Stimulated activated effector memory CD8-positive, alpha-beta T cell treated with anti-CD3 and anti-CD28 coated beads, Interleukin-12 subunit alpha, Interleukin-12 subunit beta, amount 100 ng/mL, for 72 hours (primary cell): ENCODE measurements around the gene ITPRIPL1.

Source experiments
- ATAC-seq: fragments of 150-1000 bp; cut with Tn5 transposase; 2 replicates; pipeline ENCODE4 v1.10.0; 2021
- DNase-seq, 2 donors: peaks; one replicate each; pipeline ENCODE4 v3.0.0; 2021 to 2022; ENCODE audit warnings: low spot score in 2 of 2
- H3K27ac Mint-ChIP-seq: one replicate; pipeline ENCODE4 v1.8.0; 2022; ENCODE audit warnings: mild to moderate bottlenecking, mixed read lengths
- H3K36me3 Mint-ChIP-seq: one replicate; pipeline ENCODE4 v1.8.0; 2022; ENCODE audit warnings: mild to moderate bottlenecking, mixed read lengths
- H3K4me1 Mint-ChIP-seq: one replicate; pipeline ENCODE4 v1.8.0; 2022; ENCODE audit warnings: mixed read lengths
- H3K4me3 Mint-ChIP-seq: one replicate; pipeline ENCODE4 v1.8.0; 2022; ENCODE audit warnings: mild to moderate bottlenecking, mixed read lengths
- H3K9me3 Mint-ChIP-seq: one replicate; pipeline ENCODE4 v1.8.0; 2022; ENCODE audit warnings: mixed read lengths

Gene ITPRIPL1

GRCh38 chr2:96316999-96317398 lies 8.1 kb upstream of the ITPRIPL1 start:
- Mint-ChIP-seq H3K4me1 (peaks cover 61% of the 10 kb centered on the region), H3K27ac (peak overlapping the region; percentile 92), H3K36me3 (peaks cover 7% of the 10 kb centered on the region), H3K4me3 (peak overlapping the region; percentile 66), H3K9me3 (no peaks in the 10 kb centered on the region)
- ATAC-seq (no peak), DNase-seq (no peak)

DNA sequence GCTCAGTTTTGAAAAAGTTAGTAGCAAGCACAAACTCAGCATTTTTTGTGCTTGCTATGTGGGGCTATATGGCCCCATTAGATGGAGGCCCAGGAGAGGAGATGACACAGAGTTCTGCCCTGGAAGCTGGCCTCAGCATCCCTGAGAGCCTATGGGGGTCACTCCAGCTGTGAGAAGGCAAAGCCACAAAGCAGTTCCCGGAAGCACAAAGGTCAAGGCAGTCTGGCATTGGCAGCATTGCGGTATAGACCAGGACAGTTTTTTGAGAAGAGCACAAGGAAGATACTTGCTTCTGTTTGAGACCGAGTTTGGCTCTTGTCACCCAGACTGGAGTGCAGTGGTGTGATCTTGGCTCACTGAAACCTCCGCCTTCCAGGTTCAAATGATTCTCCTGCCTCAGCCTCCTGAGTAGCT lies 7.5 kb upstream of the ITPRIPL1 start:
- no peak for ATAC-seq
- Mint-ChIP-seq H3K9me3 (no peaks in the 10 kb centered on the region), H3K4me1 (peaks cover 58% of the 10 kb centered on the region), H3K4me3 (peak overlapping the region; percentile 66), H3K27ac (peak overlapping the region; percentile 92), H3K36me3 (peaks cover 7% of the 10 kb centered on the region)
- DNase-seq: no peak

GRCh38 chr2:96318723-96319122 lies 6.4 kb upstream of the ITPRIPL1 start:
- H3K36me3 Mint-ChIP-seq: peaks cover 7% of the 10 kb centered on the region
- H3K4me1 Mint-ChIP-seq: peaks cover 65% of the 10 kb centered on the region
- no peaks in the 10 kb centered on the region for H3K9me3 Mint-ChIP-seq
- ATAC-seq (no peak), DNase-seq (no peak)
- H3K27ac Mint-ChIP-seq: peak overlapping the region; percentile 76
- peak overlapping the region; percentile 78 for H3K4me3 Mint-ChIP-seq

DNA sequence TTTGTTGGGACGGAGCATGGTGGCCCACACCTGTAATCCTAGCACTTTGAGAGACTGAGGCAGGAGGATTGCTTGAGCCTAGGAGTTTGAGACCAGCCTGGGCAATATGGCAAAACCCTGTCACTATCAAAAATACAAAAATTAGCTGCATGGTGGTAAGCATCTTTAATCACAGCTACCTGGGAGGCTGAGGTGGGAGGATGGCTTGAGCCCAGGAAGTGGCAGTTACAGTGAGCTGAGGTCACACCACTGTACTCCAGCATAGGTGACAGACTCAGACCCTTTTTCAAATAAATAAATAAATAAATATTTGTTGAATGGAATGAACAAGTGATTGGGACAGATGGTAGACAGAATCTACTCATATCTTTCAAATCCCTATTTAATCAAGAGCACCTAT lies 5.7 kb upstream of the ITPRIPL1 start:
- no peak for DNase-seq
- Mint-ChIP-seq H3K4me1 (peaks cover 70% of the 10 kb centered on the region), H3K36me3 (peaks cover 7% of the 10 kb centered on the region), H3K4me3 (peak overlapping the region; percentile 78), H3K9me3 (no peaks in the 10 kb centered on the region), H3K27ac (peak overlapping the region; percentile 76)
- no peak for ATAC-seq

DNA sequence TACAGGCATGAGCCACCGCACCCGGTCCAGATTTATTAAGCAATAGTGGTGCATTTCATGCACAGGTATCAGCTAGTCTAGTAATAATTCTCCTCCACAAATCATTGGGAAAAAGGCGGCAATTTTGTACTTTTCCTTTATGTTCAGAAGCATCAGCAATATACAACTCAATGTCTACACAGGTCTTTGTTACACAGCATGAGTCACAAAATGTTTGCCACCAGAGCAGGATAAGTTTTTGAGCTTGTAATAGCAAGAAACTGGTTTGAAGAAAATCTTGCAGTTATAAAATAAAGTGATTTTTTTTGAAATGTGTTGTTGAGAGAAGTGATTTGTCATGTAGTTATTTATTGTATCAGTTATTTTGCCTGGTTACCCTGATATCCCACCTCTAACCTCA lies 4.8 kb upstream of the ITPRIPL1 start:
- Mint-ChIP-seq H3K27ac (peak overlapping the region; percentile 71), H3K4me3 (peak overlapping the region; percentile 78), H3K4me1 (peaks cover 71% of the 10 kb centered on the region), H3K36me3 (peaks cover 7% of the 10 kb centered on the region), H3K9me3 (no peaks in the 10 kb centered on the region)
- DNase-seq: no peak
- no peak for ATAC-seq

- H3K36me3 Mint-ChIP-seq: peaks cover 14% of the 10 kb centered on the region
- peak overlapping the region; percentile 78 for H3K4me3 Mint-ChIP-seq
- H3K27ac Mint-ChIP-seq: peak overlapping the region; percentile 71
- ATAC-seq: peak; percentile 44
- DNase-seq: peak; percentile 32 to 74
- peaks cover 71% of the 10 kb centered on the region for H3K4me1 Mint-ChIP-seq
- no peaks in the 10 kb centered on the region for H3K9me3 Mint-ChIP-seq
Observed at GRCh38 chr2:96320728-96321622, 4.1 kb upstream of the ITPRIPL1 start.

DNA sequence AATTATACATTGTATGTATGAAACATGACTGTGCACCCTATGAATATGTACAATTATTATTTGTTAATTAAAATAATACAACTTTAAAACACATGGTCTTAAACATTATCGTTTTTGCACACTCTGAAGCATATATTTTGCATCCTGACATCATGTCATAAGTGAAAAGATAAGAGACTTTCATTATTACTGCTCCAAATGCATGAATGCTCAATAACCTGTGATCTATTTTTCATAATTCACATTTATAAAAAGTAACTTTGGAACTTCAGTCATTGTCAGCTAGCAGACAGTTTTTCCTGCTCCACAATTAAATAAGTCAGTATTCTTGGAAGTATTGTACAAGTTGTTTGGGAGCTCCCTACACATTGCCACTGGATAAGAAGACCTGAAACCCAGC lies 1.3 kb upstream of the ITPRIPL1 start:
- Mint-ChIP-seq H3K27ac (peak overlapping the region; percentile 95), H3K36me3 (peaks cover 40% of the 10 kb centered on the region), H3K4me1 (peaks cover 72% of the 10 kb centered on the region), H3K9me3 (no peaks in the 10 kb centered on the region), H3K4me3 (peak overlapping the region; percentile 98)
- DNase-seq: no peak
- no peak for ATAC-seq

GRCh38 chr2:96324721-96325040 lies 436 bp upstream of the ITPRIPL1 start:
- peak; percentile 36 for ATAC-seq
- Mint-ChIP-seq H3K27ac (peak overlapping the region; percentile 95), H3K36me3 (peaks cover 44% of the 10 kb centered on the region), H3K4me1 (peaks cover 66% of the 10 kb centered on the region), H3K9me3 (no peaks in the 10 kb centered on the region), H3K4me3 (peak overlapping the region; percentile 98)
- no peak for DNase-seq

- peak overlapping the region; percentile 98 for H3K4me3 Mint-ChIP-seq
- H3K9me3 Mint-ChIP-seq: no peaks in the 10 kb centered on the region
- ATAC-seq: peak; percentile 71
- peaks cover 61% of the 10 kb centered on the region for H3K4me1 Mint-ChIP-seq
- peak; percentile 34 to 77 for DNase-seq
- H3K27ac Mint-ChIP-seq: peak overlapping the region; percentile 95
- peaks cover 56% of the 10 kb centered on the region for H3K36me3 Mint-ChIP-seq
Observed at GRCh38 chr2:96325884-96326255, 753 bp downstream of the ITPRIPL1 start.

GRCh38 chr2:96326564-96326963 lies 1.4 kb downstream of the ITPRIPL1 start:
- ATAC-seq (no peak), DNase-seq (no peak)
- no peaks in the 10 kb centered on the region for H3K9me3 Mint-ChIP-seq
- peaks cover 66% of the 10 kb centered on the region for H3K4me1 Mint-ChIP-seq
- H3K27ac Mint-ChIP-seq: peak overlapping the region; percentile 95
- peaks cover 60% of the 10 kb centered on the region for H3K36me3 Mint-ChIP-seq
- H3K4me3 Mint-ChIP-seq: peak overlapping the region; percentile 98

DNA sequence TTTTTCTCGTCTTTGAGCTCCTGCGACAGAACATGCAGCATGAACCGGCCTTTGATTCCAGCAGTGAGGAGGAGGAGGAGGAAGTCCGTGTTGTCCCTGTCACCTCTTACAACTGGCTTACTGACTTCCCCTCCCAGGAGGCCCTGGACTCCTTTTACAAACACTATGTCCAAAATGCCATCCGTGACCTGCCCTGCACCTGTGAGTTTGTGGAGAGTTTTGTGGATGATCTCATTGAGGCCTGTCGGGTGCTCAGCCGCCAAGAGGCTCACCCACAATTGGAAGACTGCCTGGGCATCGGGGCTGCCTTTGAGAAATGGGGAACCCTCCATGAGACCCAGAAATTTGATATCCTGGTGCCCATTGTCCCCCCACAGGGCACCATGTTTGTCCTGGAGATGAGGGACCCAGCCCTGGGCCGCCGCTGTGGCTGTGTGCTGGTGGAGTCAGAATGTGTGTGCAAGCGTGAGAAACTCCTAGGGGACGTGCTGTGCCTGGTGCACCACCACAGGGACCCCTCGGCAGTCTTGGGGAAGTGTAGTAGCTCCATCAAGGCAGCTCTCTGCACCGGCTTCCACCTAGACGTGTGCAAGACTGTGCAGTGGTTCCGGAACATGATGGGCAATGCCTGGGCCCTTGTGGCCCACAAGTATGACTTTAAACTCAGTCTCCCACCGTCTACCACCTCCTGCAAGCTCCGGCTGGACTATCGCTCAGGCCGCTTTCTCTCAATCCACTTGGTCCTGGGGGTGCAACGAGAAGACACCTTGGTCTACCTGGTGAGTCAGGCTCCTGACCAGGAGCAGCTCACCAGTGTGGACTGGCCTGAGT lies 2.1 kb downstream of the ITPRIPL1 start:
- Mint-ChIP-seq H3K36me3 (peaks cover 60% of the 10 kb centered on the region), H3K4me1 (peaks cover 63% of the 10 kb centered on the region), H3K9me3 (no peaks in the 10 kb centered on the region), H3K27ac (peak overlapping the region; percentile 95), H3K4me3 (peak overlapping the region; percentile 98)
- DNase-seq: no peak
- ATAC-seq: no peak

DNA sequence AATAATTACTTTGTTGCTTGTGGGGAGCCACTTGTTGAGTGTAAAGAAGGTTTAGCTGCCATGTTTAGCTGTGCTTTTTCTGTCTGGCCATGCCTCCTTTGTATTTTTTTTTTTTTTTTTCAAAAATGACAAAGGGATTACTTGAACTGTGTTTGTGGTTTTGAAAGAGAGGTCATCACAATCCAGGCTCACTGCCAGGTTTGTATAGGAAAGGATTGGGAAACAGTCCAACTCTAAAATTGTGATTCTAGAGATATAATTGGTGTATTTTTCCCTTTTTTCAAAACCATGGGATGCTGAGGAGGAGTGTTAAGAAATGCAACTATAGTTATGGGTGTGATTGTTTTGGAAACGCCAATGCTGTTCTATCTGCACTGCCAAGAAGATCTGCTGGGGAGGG lies 4.3 kb downstream of the ITPRIPL1 start:
- DNase-seq (no peak), ATAC-seq (no peak)
- H3K27ac Mint-ChIP-seq: no peak overlapping the region
- no peak overlapping the region for H3K4me3 Mint-ChIP-seq
- peaks cover 66% of the 10 kb centered on the region for H3K36me3 Mint-ChIP-seq
- no peaks in the 10 kb centered on the region for H3K9me3 Mint-ChIP-seq
- peaks cover 67% of the 10 kb centered on the region for H3K4me1 Mint-ChIP-seq

- Mint-ChIP-seq H3K4me1 (peaks cover 67% of the 10 kb centered on the region), H3K9me3 (no peaks in the 10 kb centered on the region), H3K4me3 (no peak overlapping the region), H3K27ac (no peak overlapping the region), H3K36me3 (peaks cover 66% of the 10 kb centered on the region)
- DNase-seq: no peak
- no peak for ATAC-seq
Observed at GRCh38 chr2:96329874-96330273, 4.8 kb downstream of the ITPRIPL1 start.

DNA sequence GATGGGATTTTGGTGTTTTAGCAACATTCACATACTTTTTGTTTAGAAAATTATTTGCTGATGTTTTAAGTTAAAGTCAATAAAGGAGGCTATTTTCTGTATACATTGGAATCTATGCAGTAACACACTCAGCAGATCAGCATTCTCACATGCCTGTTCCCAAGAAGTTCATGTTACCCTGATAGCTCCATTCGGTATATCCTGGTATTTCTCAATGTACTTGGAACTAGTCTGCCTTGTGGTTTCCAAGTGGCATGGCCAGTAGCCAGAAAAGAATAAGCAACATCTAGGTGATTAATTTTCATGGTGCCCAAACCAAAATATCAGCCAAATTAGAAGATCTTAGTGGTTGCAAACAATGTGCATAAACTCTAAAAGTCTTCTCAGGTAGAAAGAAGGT lies 5.3 kb downstream of the ITPRIPL1 start:
- ATAC-seq: no peak
- Mint-ChIP-seq H3K27ac (no peak overlapping the region), H3K4me1 (peaks cover 68% of the 10 kb centered on the region)

DNA sequence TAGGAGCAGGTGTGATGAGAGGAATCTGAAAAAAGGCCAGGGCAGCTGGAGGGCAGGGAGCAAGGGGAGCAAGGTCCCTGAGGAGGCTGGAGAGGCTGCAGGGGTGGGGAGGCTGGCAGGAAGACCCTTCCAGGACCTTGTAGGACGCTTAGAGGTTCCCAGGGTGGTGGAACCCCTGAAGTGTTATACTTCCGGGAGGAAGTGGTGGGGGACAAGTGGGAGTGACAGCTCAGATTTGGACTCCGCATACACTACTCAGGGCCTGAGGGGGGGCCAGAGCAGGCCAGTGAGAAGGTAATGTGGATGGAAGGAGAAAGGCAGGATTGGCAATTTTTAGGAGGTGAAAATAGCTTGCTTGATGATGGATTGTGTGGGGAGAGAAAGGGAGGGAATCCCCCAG lies 8.6 kb downstream of the ITPRIPL1 start:
- DNase-seq (no peak), ATAC-seq (peak; percentile 41)
- Mint-ChIP-seq H3K27ac (peak overlapping the region; percentile 75), H3K4me3 (peak overlapping the region; percentile 88), H3K4me1 (peaks cover 63% of the 10 kb centered on the region), H3K9me3 (no peaks in the 10 kb centered on the region), H3K36me3 (peaks cover 40% of the 10 kb centered on the region)

More for the DNA sequence above, 5.3 kb downstream of the ITPRIPL1 start:
- Mint-ChIP-seq H3K4me3 (no peak overlapping the region), H3K36me3 (peaks cover 65% of the 10 kb centered on the region), H3K9me3 (no peaks in the 10 kb centered on the region)
- no peak for DNase-seq
